Astrocyte of the hippocampus (primary cell): Measurements from ENCODE around the gene COL13A1.

ENCODE experiments used
- DNase-seq: peaks from one replicate; pipeline ENCODE4 v3.0.0; 2011; ENCODE audit warnings: low read depth, low spot score

COL13A1 gene

GRCh38 chr10:69906425-69906824, 104.7 kb downstream of the COL13A1 start:
- no peak for DNase-seq

GRCh38 chr10:69907517-69907916, 105.8 kb downstream of the COL13A1 start:
- DNase-seq, result no peak

GRCh38 chr10:69908124-69908523, 106.4 kb downstream of the COL13A1 start:
- DNase-seq, result no peak

GRCh38 chr10:69910561-69910960, 108.9 kb downstream of the COL13A1 start:
- DNase-seq, result no peak

GRCh38 chr10:69911613-69912528, 110.2 kb downstream of the COL13A1 start:
- DNase-seq, result peak; percentile 19

- peak; percentile 31 for DNase-seq
Measured at GRCh38 chr10:69912589-69912988, 110.9 kb downstream of the COL13A1 start.

- no peak for DNase-seq
Measured at GRCh38 chr10:69913606-69914382, 112.1 kb downstream of the COL13A1 start.

GRCh38 chr10:69914398-69915214, 112.9 kb downstream of the COL13A1 start:
- peak; percentile 84 for DNase-seq

- no peak for DNase-seq
Measured at GRCh38 chr10:69915215-69915560, 113.5 kb downstream of the COL13A1 start.

GRCh38 chr10:69916118-69916517, 114.4 kb downstream of the COL13A1 start:
- no peak for DNase-seq

- no peak for DNase-seq
Measured at GRCh38 chr10:69918036-69918435, 116.3 kb downstream of the COL13A1 start.

- no peak for DNase-seq
Measured at GRCh38 chr10:69919250-69919649, 117.5 kb downstream of the COL13A1 start.

- DNase-seq, result no peak
Measured at GRCh38 chr10:69925111-69925510, 123.4 kb downstream of the COL13A1 start.

- no peak for DNase-seq
Measured at GRCh38 chr10:69928339-69928738, 126.6 kb downstream of the COL13A1 start.

GRCh38 chr10:69929575-69929974, 127.9 kb downstream of the COL13A1 start:
- no peak for DNase-seq

- no peak for DNase-seq
Measured at GRCh38 chr10:69934768-69935167, 133.1 kb downstream of the COL13A1 start.

GRCh38 chr10:69936091-69936490, 134.4 kb downstream of the COL13A1 start:
- no peak for DNase-seq

GRCh38 chr10:69938541-69938991, 136.9 kb downstream of the COL13A1 start:
- peak; percentile 37 for DNase-seq

GRCh38 chr10:69939061-69939460, 137.4 kb downstream of the COL13A1 start:
- DNase-seq, result no peak

- no peak for DNase-seq
Measured at GRCh38 chr10:69939481-69939880, 137.8 kb downstream of the COL13A1 start.

GRCh38 chr10:69941730-69942129, 140.0 kb downstream of the COL13A1 start:
- no peak for DNase-seq
